HepG2 (cell line): ENCODE results near the gene AHCYL2. TPM values are rescaled to one million over a fixed set of nuclear protein-coding genes. Genes with fewer than 3 reads are reported as not detected.
A peak's percentile ranks its signal among the peaks of the same experiment; 100 is the strongest.

Source experiments
- AKAP8 ChIP-seq: sonication (generic); formaldehyde crosslinking; IDR thresholded peaks from 2 replicates; pipeline ENCODE4 v1.5.1; 2020; ENCODE audit warnings: mild to moderate bottlenecking, missing genetic modification reagents
- BORCS8-MEF2B ChIP-seq: sonication (generic); formaldehyde crosslinking; IDR thresholded peaks from 2 replicates; pipeline ENCODE4 v1.8.0; 2022; ENCODE audit warnings: mild to moderate bottlenecking, missing genetic modification reagents
- CCDC6 ChIP-seq: sonication (generic); formaldehyde crosslinking; IDR thresholded peaks from 2 replicates; pipeline ENCODE4 v1.8.1; 2022; ENCODE audit warnings: mild to moderate bottlenecking, missing genetic modification reagents, moderate library complexity
- CSRNP1 ChIP-seq: sonication (generic); formaldehyde crosslinking; IDR thresholded peaks from 2 replicates; pipeline ENCODE4 v1.8.1; 2023; ENCODE audit warnings: mild to moderate bottlenecking, missing genetic modification reagents
- ESRRA ChIP-seq: sonication (generic); formaldehyde crosslinking; IDR thresholded peaks from 2 replicates; pipeline ENCODE4 v1.5.1; 2020; ENCODE audit warnings: mild to moderate bottlenecking, low read depth, missing genetic modification reagents
- FOXK1 ChIP-seq: sonication (generic); formaldehyde crosslinking; IDR thresholded peaks from 2 replicates; pipeline ENCODE4 v1.4.0; 2020; ENCODE audit warnings: low read depth, missing genetic modification reagents, borderline replicate concordance
- FOXP4 ChIP-seq: sonication (generic); formaldehyde crosslinking; IDR thresholded peaks from 2 replicates; pipeline ENCODE4 v1.4.0; 2020; ENCODE audit warnings: missing genetic modification reagents
- MAZ ChIP-seq, 2 experiments: sonication (generic) in 1 of 2; formaldehyde crosslinking in 1 of 2; IDR thresholded peaks; 2 replicates each; pipeline versions ENCODE4 v1.5.0 to v1.6.1; 2012 to 2020; ENCODE audit warnings: low read depth in 2 of 2, mild to moderate bottlenecking in 2 of 2, borderline replicate concordance in 1 of 2, improper control_type of control experiment in 1 of 2, low read length in 1 of 2, missing genetic modification reagents in 1 of 2, moderate library complexity in 1 of 2
- MED1 ChIP-seq: sonication (generic); formaldehyde crosslinking; IDR thresholded peaks from 2 replicates; pipeline ENCODE4 v1.4.0; 2020; ENCODE audit warnings: missing genetic modification reagents
- MEIS2 ChIP-seq: sonication (generic); formaldehyde crosslinking; IDR thresholded peaks from 2 replicates; pipeline ENCODE4 v1.9.0; 2021; ENCODE audit warnings: mild to moderate bottlenecking, missing genetic modification reagents
- MIXL1 ChIP-seq: IDR thresholded peaks from 2 replicates; pipeline ENCODE4 v1.6.1; 2016
- MZF1 ChIP-seq: sonication (generic); formaldehyde crosslinking; IDR thresholded peaks from 2 replicates; pipeline ENCODE4 v1.8.1; 2023; ENCODE audit warnings: mild to moderate bottlenecking, missing genetic modification reagents, borderline replicate concordance
- NCOA5 ChIP-seq: sonication (generic); formaldehyde crosslinking; IDR thresholded peaks from 2 replicates; pipeline ENCODE4 v1.4.0; 2020; ENCODE audit warnings: missing genetic modification reagents
- RBFOX2 ChIP-seq: fragments of 200-400 bp; formaldehyde crosslinking; IDR thresholded peaks from 2 replicates; pipeline ENCODE4 v1.6.1; 2017; ENCODE audit warnings: low read depth, mild to moderate bottlenecking, low read length
- RBM22 ChIP-seq: fragments of 200-400 bp; formaldehyde crosslinking; optimal IDR thresholded peaks from 2 replicates; pipeline ENCODE3; 2017; ENCODE audit warnings: mild to moderate bottlenecking, low read length, moderate library complexity
- SIX4 ChIP-seq: sonication (generic); formaldehyde crosslinking; IDR thresholded peaks from 2 replicates; pipeline ENCODE4 v1.4.0; 2020; ENCODE audit warnings: missing genetic modification reagents
- TBP ChIP-seq: sonication (generic); formaldehyde crosslinking; IDR thresholded peaks from 2 replicates; pipeline ENCODE4 v1.5.0; 2020; ENCODE audit warnings: missing genetic modification reagents
- TBX2 ChIP-seq: sonication (generic); formaldehyde crosslinking; IDR thresholded peaks from 2 replicates; pipeline ENCODE4 v1.5.0; 2020; ENCODE audit warnings: missing genetic modification reagents, mild to moderate bottlenecking, borderline replicate concordance
- ZNF350 ChIP-seq: sonication (generic); formaldehyde crosslinking; IDR thresholded peaks from 2 replicates; pipeline ENCODE4 v1.4.0; 2020; ENCODE audit warnings: mild to moderate bottlenecking, low read depth, missing genetic modification reagents, borderline replicate concordance
- ZNF616 ChIP-seq: sonication (generic); formaldehyde crosslinking; IDR thresholded peaks from 2 replicates; pipeline ENCODE4 v1.5.0; 2020; ENCODE audit warnings: low read depth, mild to moderate bottlenecking, missing genetic modification reagents
- ZNF687 ChIP-seq: sonication (generic); formaldehyde crosslinking; IDR thresholded peaks from 2 replicates; pipeline ENCODE4 v1.5.1; 2020; ENCODE audit warnings: mild to moderate bottlenecking, missing genetic modification reagents, moderate library complexity
- ZNF83 ChIP-seq: sonication (generic); formaldehyde crosslinking; IDR thresholded peaks from 2 replicates; pipeline ENCODE4 v1.4.0; 2020; ENCODE audit warnings: missing genetic modification reagents, mild to moderate bottlenecking, borderline replicate concordance
- polyA plus RNA-seq, 8 experiments: library from polyadenylated mRNA; depleted of rRNA in 3 of 8; stranded (reverse) in 7 of 8; unstranded in 1 of 8; fragments of >200 nt; fragmentation: Illumina TruSeq in 4 of 8; extraction: Trizol in 4 of 8; gene quantifications; 2 replicates each; pipeline versions ENCODE4 v1.2.1 to v1.2.3, GENCODE V29; 2011 to 2016; ENCODE audit warnings: low read depth in 4 of 8, missing spikeins in 1 of 8, mixed read lengths in 1 of 8; ENCODE audit not compliant: insufficient read depth in 1 of 8
- total RNA-seq, 5 experiments: library from RNA; depleted of rRNA; stranded (reverse); fragments of >200 nt; fragmentation: Illumina TruSeq; extraction: Trizol; gene quantifications; 2 replicates each; pipeline ENCODE4 v1.2.3, GENCODE V29; 2016; ENCODE audit warnings: low read depth in 1 of 5

AHCYL2 gene
- total and polyA plus RNA-seq, 2 of the 13 experiments (the other 11 are each of a cell fraction or from before 2014, with no cell fraction given) = 9.5 to 14.7 TPM

GRCh38 chr7:129213828-129214227 is 11.0 kb upstream of the AHCYL2 start (continued):
- TF ChIP-seq CSRNP1 (0 out of 2 replicates have a peak, but pooled peaks have one; percentile 26), MIXL1 (CRISPR knock-in tag) (peak; percentile 84), MAZ (IDR thresholded peaks at IDR 0.05; ENCODE audit: borderline replicate concordance, low read depth, low read length) (no peak), MAZ (CRISPR knock-in tag; IDR thresholded peaks at IDR 0.05; ENCODE audit: low read depth) (no peak), SIX4 (CRISPR knock-in tag) (no peak), NCOA5 (no peak), MZF1 (CRISPR knock-in tag) (no peak), RBFOX2 (no peak), ZNF687 (peak; percentile 87), RBM22 (peak; percentile 78), ZNF616 (CRISPR knock-in tag) (no peak), MEIS2 (CRISPR knock-in tag) (0 out of 2 replicates have a peak, but pooled peaks have one; percentile 30), CCDC6 (CRISPR knock-in tag) (peak; percentile 69; the same call in 1 of the 2 replicates), TBX2 (CRISPR knock-in tag) (peak; percentile 25; the same call in 1 of the 2 replicates), AKAP8 (CRISPR knock-in tag) (0 out of 2 replicates have a peak, but pooled peaks have one; percentile 21), MED1 (CRISPR knock-in tag) (0 out of 2 replicates have a peak, but pooled peaks have one; percentile 13), BORCS8-MEF2B (0 out of 2 replicates have a peak, but pooled peaks have one; percentile 48), FOXP4 (CRISPR knock-in tag) (peak; percentile 42; the same call in 1 of the 2 replicates), ZNF83 (CRISPR knock-in tag) (0 out of 2 replicates have a peak, but pooled peaks have one; percentile 43), ZNF350 (CRISPR knock-in tag) (0 out of 2 replicates have a peak, but pooled peaks have one; percentile 42), TBP (CRISPR knock-in tag) (no peak), FOXK1 (CRISPR knock-in tag) (no peak), ESRRA (CRISPR knock-in tag) (no peak)
